T-cell (primary cell): Measurements from ENCODE around the gene IL13RA2. TPM values are rescaled to one million over a fixed set of nuclear protein-coding genes. Genes with fewer than 3 reads are reported as not detected.

Source experiments
- ATAC-seq, 4 experiments: fragments of 200-7000 bp in 3 of 4; fragments of 150-1000 bp in 1 of 4; cut with Tn5 transposase; replicated peaks in 1 of 4; 1 replicate in 3 of 4; 2 replicates in 1 of 4; pipeline ENCODE4 v1.10.0; 2021; ENCODE audit warnings: moderate library complexity in 3 of 4, mild to moderate bottlenecking in 2 of 4, moderate number of reproducible peaks in 1 of 4
- CTCF ChIA-PET, 2 donors: fragments of 300-600 bp; sonication (Branson Sonifier 250); formaldehyde crosslinking; loops; one replicate each; lab custom pipeline; 2022; ENCODE audit warnings: antibody characterized with exemption in 2 of 2; lab: Charles Lee
- POLR2A ChIA-PET, 2 donors: fragments of 300-600 bp; sonication (Branson Sonifier 250); formaldehyde crosslinking; loops; one replicate each; lab custom pipeline; 2022; ENCODE audit warnings: antibody characterized with exemption in 2 of 2; lab: Charles Lee
- DNase-seq, 35 experiments: peaks; one replicate each; pipeline versions ENCODE4 v3.0.0 to v3.0.0-alpha.2; 2013 to 2023
- H3K27ac ChIP-seq: one replicate; pipeline ENCODE4 v1.5.1; 2013; ENCODE audit warnings: low read length
- H3K27me3 ChIP-seq, 2 experiments: replicated peaks in 1 of 2; 1 replicate in 1 of 2; 2 replicates in 1 of 2; pipeline versions ENCODE4 v1.6.1 to v1.7.0; 2013; ENCODE audit warnings: low read length in 1 of 2, mixed read lengths in 1 of 2; ENCODE audit not compliant: control insufficient read depth in 2 of 2, insufficient read depth in 2 of 2; ENCODE audit errors: extremely low read depth in 1 of 2
- H3K36me3 ChIP-seq, 2 donors: 1 replicate in 1 of 2; 2 replicates in 1 of 2; pipeline versions ENCODE4 v1.6.1 to v1.7.0; 2013; ENCODE audit warnings: low read length in 1 of 2; ENCODE audit not compliant: control insufficient read depth in 2 of 2, insufficient read depth in 1 of 2; ENCODE audit errors: extremely low read depth in 1 of 2
- H3K4me1 ChIP-seq, 2 experiments: 1 replicate in 1 of 2; 2 replicates in 1 of 2; pipeline versions ENCODE4 v1.6.1 to v1.7.0; 2013; ENCODE audit warnings: low read length in 2 of 2, mixed read lengths in 1 of 2; ENCODE audit not compliant: insufficient read depth in 2 of 2, control insufficient read depth in 1 of 2; ENCODE audit errors: extremely low read depth in 1 of 2
- H3K4me3 ChIP-seq, 2 donors: 1 replicate in 1 of 2; 2 replicates in 1 of 2; pipeline versions ENCODE4 v1.5.1 to v1.7.0; 2013; ENCODE audit warnings: mild to moderate bottlenecking in 2 of 2, low read length in 1 of 2, moderate library complexity in 1 of 2; ENCODE audit not compliant: control insufficient read depth in 1 of 2; ENCODE audit errors: extremely low read depth in 1 of 2
- H3K9me3 ChIP-seq: 2 replicates; pipeline ENCODE4 v1.7.0; 2013
- H3K27ac Mint-ChIP-seq, 2 donors: one replicate each; pipeline ENCODE4 v1.8.0; 2020 to 2021; ENCODE audit warnings: mild to moderate bottlenecking in 2 of 2, mixed read lengths in 2 of 2
- H3K27me3 Mint-ChIP-seq, 2 donors: one replicate each; pipeline ENCODE4 v1.8.0; 2021 to 2022; ENCODE audit warnings: mixed read lengths in 2 of 2
- H3K36me3 Mint-ChIP-seq: one replicate; pipeline ENCODE4 v1.8.0; 2021; ENCODE audit warnings: mixed read lengths
- H3K4me1 Mint-ChIP-seq, 3 donors: one replicate each; pipeline ENCODE4 v1.8.0; 2020 to 2022; ENCODE audit warnings: mixed read lengths in 3 of 3, mild to moderate bottlenecking in 1 of 3
- H3K4me3 Mint-ChIP-seq, 3 donors: one replicate each; pipeline ENCODE4 v1.8.0; 2020 to 2022; ENCODE audit warnings: mild to moderate bottlenecking in 3 of 3, mixed read lengths in 3 of 3, moderate library complexity in 3 of 3
- H3K9me3 Mint-ChIP-seq, 3 donors: one replicate each; pipeline ENCODE4 v1.8.0; 2020 to 2022; ENCODE audit warnings: mixed read lengths in 3 of 3
- WGBS: methylation state at CpG from one replicate; pipeline ENCODE4 v1.1.5; 2013; ENCODE audit warnings: missing lambda C conversion rate; ENCODE audit not compliant: insufficient coverage; 5-methylcytosine and 5-hydroxymethylcytosine counted together
- total RNA-seq, 35 experiments: library from RNA in 6 of 35; stranded (reverse) in 6 of 35; fragments of 120-200 nt in 1 of 35; gene quantifications; one replicate each; pipeline versions ENCODE4 v1.2.1 to v1.2.4 and lab custom pipeline; 2013 to 2026

IL13RA2 gene
- total RNA-seq, 5 donors from 2014 or later (not counting 1 experiment from before 2014, with no cell fraction given): not detected

- DNase-seq: no peak
- POLR2A ChIA-PET: no interaction called here
- H3K27ac Mint-ChIP-seq: no peak overlapping the region
These were observed 41.1 kb downstream of the IL13RA2 start for GRCh38 chrX:114976292-114976691.

GRCh38 chrX:114973013-114973412 is 44.4 kb downstream of the IL13RA2 start:
- Mint-ChIP-seq H3K9me3 (no peaks in the 10 kb centered on the region), H3K27ac (no peak overlapping the region), H3K4me1 (no peaks in the 10 kb centered on the region), H3K36me3 (no peaks in the 10 kb centered on the region), H3K4me3 (no peak overlapping the region), H3K27me3 (no peaks in the 10 kb centered on the region)
- Histone ChIP-seq H3K4me1 (no peaks in the 10 kb centered on the region), H3K9me3 (no peaks in the 10 kb centered on the region), H3K27me3 (no peaks in the 10 kb centered on the region), H3K4me3 (no peak overlapping the region), H3K27ac (no peak overlapping the region), H3K36me3 (no peaks in the 10 kb centered on the region)
- DNase-seq (no peak), ATAC-seq (no peak)
- POLR2A ChIA-PET: no interaction called here
- CTCF ChIA-PET: no interaction called here

More at GRCh38 chrX:114976292-114976691, 41.1 kb downstream of the IL13RA2 start:
- Histone ChIP-seq H3K27ac (no peak overlapping the region), H3K9me3 (no peaks in the 10 kb centered on the region), H3K4me3 (no peak overlapping the region), H3K27me3 (no peaks in the 10 kb centered on the region), H3K36me3 (no peaks in the 10 kb centered on the region), H3K4me1 (no peaks in the 10 kb centered on the region)
- WGBS: no CpG with 5 or more reads among the region's 2 CpGs
- Mint-ChIP-seq H3K9me3 (no peaks in the 10 kb centered on the region), H3K4me1 (no peaks in the 10 kb centered on the region), H3K27me3 (peaks cover 0 to 8% of the 10 kb centered on the region in 2 donors), H3K36me3 (no peaks in the 10 kb centered on the region), H3K4me3 (no peak overlapping the region)
- no peak for ATAC-seq
- CTCF ChIA-PET: no interaction called here

- POLR2A ChIA-PET: no interaction called here
- Histone ChIP-seq H3K27me3 (no peaks in the 10 kb centered on the region), H3K9me3 (no peaks in the 10 kb centered on the region), H3K36me3 (no peaks in the 10 kb centered on the region), H3K4me3 (no peak overlapping the region), H3K27ac (no peak overlapping the region), H3K4me1 (no peaks in the 10 kb centered on the region)
- CTCF ChIA-PET: no interaction called here
- DNase-seq (no peak), ATAC-seq (no peak)
- no CpG with 5 or more reads among the region's 3 CpGs for WGBS
- H3K4me1 Mint-ChIP-seq: no peaks in the 10 kb centered on the region
- H3K27me3 Mint-ChIP-seq: peaks cover 0 to 12% of the 10 kb centered on the region in 2 donors
- H3K9me3 Mint-ChIP-seq: no peaks in the 10 kb centered on the region
- H3K36me3 Mint-ChIP-seq: no peaks in the 10 kb centered on the region
- no peak overlapping the region for H3K27ac Mint-ChIP-seq
- H3K4me3 Mint-ChIP-seq: no peak overlapping the region
These were observed 46.6 kb downstream of the IL13RA2 start for GRCh38 chrX:114970806-114971205.

GRCh38 chrX:114964374-114964773 is 53.0 kb downstream of the IL13RA2 start:
- POLR2A ChIA-PET: no interaction called here
- CTCF ChIA-PET: no interaction called here
- no peaks in the 10 kb centered on the region for H3K9me3 ChIP-seq
- DNase-seq (no peak), ATAC-seq (no peak)
- Mint-ChIP-seq H3K4me1 (no peaks in the 10 kb centered on the region), H3K9me3 (no peaks in the 10 kb centered on the region), H3K36me3 (no peaks in the 10 kb centered on the region), H3K4me3 (no peak overlapping the region), H3K27ac (no peak overlapping the region), H3K27me3 (peaks cover 0 to 12% of the 10 kb centered on the region in 2 donors)
- H3K4me3 ChIP-seq: no peak overlapping the region
- H3K27ac ChIP-seq: no peak overlapping the region
- 20% methylated on average over 1 of the region's 3 CpGs for WGBS
- no peaks in the 10 kb centered on the region for H3K4me1 ChIP-seq
- H3K36me3 ChIP-seq: no peaks in the 10 kb centered on the region
- H3K27me3 ChIP-seq: no peaks in the 10 kb centered on the region

GRCh38 chrX:114962209-114962608 is 55.2 kb downstream of the IL13RA2 start:
- no peaks in the 10 kb centered on the region for H3K36me3 Mint-ChIP-seq
- ChIA-PET CTCF (no interaction called here), POLR2A (no interaction called here)

GRCh38 chrX:114959729-114960128 is 57.7 kb downstream of the IL13RA2 start:
- H3K4me1 ChIP-seq: no peaks in the 10 kb centered on the region
- ATAC-seq: no peak
- H3K27me3 Mint-ChIP-seq: peaks cover 0 to 9% of the 10 kb centered on the region in 2 donors
- POLR2A ChIA-PET: no interaction called here
- no peak overlapping the region for H3K27ac ChIP-seq
- peaks cover 0 to 3% (median 0%) of the 10 kb centered on the region in 3 donors for H3K9me3 Mint-ChIP-seq
- no peaks in the 10 kb centered on the region for H3K36me3 Mint-ChIP-seq
- no peak for DNase-seq
- no peaks in the 10 kb centered on the region for H3K36me3 ChIP-seq
- H3K4me3 Mint-ChIP-seq: no peak overlapping the region
- no peaks in the 10 kb centered on the region for H3K27me3 ChIP-seq
- no peaks in the 10 kb centered on the region for H3K9me3 ChIP-seq
- no peaks in the 10 kb centered on the region for H3K4me1 Mint-ChIP-seq
- no peak overlapping the region for H3K27ac Mint-ChIP-seq
- CTCF ChIA-PET: interaction anchor here in 1 of 2 donors (0.7 kb wide), 1 partner anchor 788 kb away, joined by 3 read pairs; no protein-coding TSS in a partner anchor
- no peak overlapping the region for H3K4me3 ChIP-seq

More at GRCh38 chrX:114962209-114962608, 55.2 kb downstream of the IL13RA2 start:
- no peaks in the 10 kb centered on the region for H3K4me1 Mint-ChIP-seq
- H3K4me3 ChIP-seq: no peak overlapping the region
- no peak overlapping the region for H3K27ac Mint-ChIP-seq
- DNase-seq (no peak), ATAC-seq (no peak)
- peaks cover 0 to 3% (median 0%) of the 10 kb centered on the region in 3 donors for H3K9me3 Mint-ChIP-seq
- no peaks in the 10 kb centered on the region for H3K4me1 ChIP-seq
- no peaks in the 10 kb centered on the region for H3K27me3 ChIP-seq
- H3K36me3 ChIP-seq: no peaks in the 10 kb centered on the region
- H3K27me3 Mint-ChIP-seq: peaks cover 0 to 18% of the 10 kb centered on the region in 2 donors
- no peak overlapping the region for H3K4me3 Mint-ChIP-seq
- no peak overlapping the region for H3K27ac ChIP-seq
- H3K9me3 ChIP-seq: no peaks in the 10 kb centered on the region
